ENCODE measurements around the gene NAT14.

GRCh38 chr19:55486043-55486970 is 1.3 kb downstream of the NAT14 start:
- no peak for TF ChIP-seq EZH2 (optimal IDR thresholded peaks at IDR 0.05; ENCODE audit: low read depth, low read length)
- no peak for TF ChIP-seq CTCF (IDR thresholded peaks at IDR 0.05; ENCODE audit: low read length)
- no peak for TF ChIP-seq EZH2phosphoT487 (IDR thresholded peaks at IDR 0.05; ENCODE audit: low read length)

All from MM.1S (cell line).